ENCODE measurements around the gene KRT33A. TPM values are rescaled to one million over a fixed set of nuclear protein-coding genes. Genes with fewer than 3 reads are reported as not detected.
A peak's percentile ranks its signal among the peaks of the same experiment; 100 is the strongest.
"Not testable (repeated sequence)": the region's sequence is repeated elsewhere in the genome, so short reads cannot be mapped to it uniquely, and the experiment has no call there.

The KRT33A gene
- polyA plus RNA-seq, 6 donors from 2014 or later = not detected

DNA sequence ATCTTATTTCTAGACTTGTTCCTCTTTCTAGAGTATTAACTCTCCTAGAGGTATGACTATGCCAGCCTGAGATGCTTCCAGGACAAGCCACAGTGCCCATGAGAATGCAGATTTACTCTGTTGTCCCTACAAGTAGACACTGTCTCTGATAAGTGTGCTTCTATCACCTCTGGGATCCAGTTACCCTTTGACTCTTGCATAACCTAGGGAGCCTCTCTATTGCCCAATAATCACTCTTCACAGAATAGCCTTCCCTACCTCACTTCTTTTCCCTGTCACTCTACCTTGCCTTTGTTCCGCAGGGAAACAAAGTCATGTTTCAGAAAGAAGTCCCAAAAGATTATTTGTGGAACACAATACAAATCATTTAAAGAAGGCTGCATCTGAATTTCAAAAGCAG, 33.1 kb upstream of the KRT33A start:
- no peak for ATAC-seq (ENCODE audit: low read depth in 2 of 2)
- Mint-ChIP-seq H3K4me3 (no peak overlapping the region), H3K9me3 (peaks cover 10 to 32% (median 20%) of the 10 kb centered on the region in 7 donors), H3K27me3 (peaks cover 23 to 53% (median 38%) of the 10 kb centered on the region in 3 donors), H3K27ac (peak overlapping the region in 1 of 6 donors; percentile 6), H3K36me3 (peaks cover 5 to 19% of the 10 kb centered on the region in 2 donors), H3K4me1 (no peaks in the 10 kb centered on the region)
- no peak for DNase-seq

DNA sequence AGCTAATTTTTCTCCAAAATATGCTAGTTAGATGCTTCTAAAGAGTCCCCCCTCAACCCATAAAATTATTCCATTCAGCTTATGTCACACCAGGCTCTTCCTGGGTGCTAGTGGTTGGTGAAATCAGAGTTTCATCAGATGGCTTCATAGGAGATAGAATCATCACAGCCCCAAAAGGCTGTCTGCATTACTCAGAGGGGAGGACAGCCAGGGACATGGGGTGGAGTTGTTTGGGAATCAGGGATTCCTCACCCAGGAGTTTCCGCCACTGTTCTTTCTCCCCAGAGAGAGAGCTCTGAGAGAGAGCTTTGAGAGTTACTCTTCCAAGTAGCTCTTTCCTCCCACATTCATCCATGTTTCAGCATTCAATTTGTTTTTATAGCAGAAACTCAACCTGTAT, 31.8 kb upstream of the KRT33A start:
- no peak for DNase-seq
- Mint-ChIP-seq H3K4me3 (no peak overlapping the region), H3K9me3 (peaks cover 8 to 21% (median 12%) of the 10 kb centered on the region in 7 donors), H3K27me3 (peaks cover 23 to 49% (median 33%) of the 10 kb centered on the region in 3 donors), H3K36me3 (peaks cover 5 to 13% of the 10 kb centered on the region in 2 donors), H3K27ac (no peak overlapping the region), H3K4me1 (no peaks in the 10 kb centered on the region)
- ATAC-seq (ENCODE audit: low read depth in 2 of 2) = no peak

DNA sequence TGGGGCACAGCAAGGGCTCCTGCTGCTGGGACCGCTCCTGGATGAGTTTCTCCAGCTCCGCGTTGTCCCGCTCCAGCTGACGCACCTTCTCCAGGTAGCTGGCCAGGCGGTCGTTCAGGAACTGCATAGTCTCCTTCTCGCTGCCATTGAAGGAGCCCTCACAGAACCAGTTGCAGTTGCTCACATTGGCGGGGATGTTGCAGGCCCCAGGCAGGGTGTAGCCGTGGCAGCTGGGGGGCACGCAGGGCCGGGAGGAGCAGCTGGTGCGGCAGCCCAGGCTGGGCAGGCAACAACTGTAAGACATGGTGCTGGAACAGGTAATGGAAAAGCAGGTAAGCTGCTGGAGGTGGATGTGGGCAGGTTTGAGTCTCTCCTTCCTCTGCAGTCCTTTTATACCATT, 31.3 kb upstream of the KRT33A start, which contains the start of gene KRT34:
KRT34 (minus strand) TSS at position 364 of the 400 bp plus-strand sequence; CDS start at position 304, 60 bp downstream.
- H3K27ac Mint-ChIP-seq; H3K4me1 Mint-ChIP-seq; DNase-seq; ATAC-seq (ENCODE audit: low read depth in 2 of 2); H3K36me3 Mint-ChIP-seq; H3K4me3 Mint-ChIP-seq: not testable (repeated sequence)
- peaks cover 6 to 16% (median 8%) of the 10 kb centered on the region in 7 donors for H3K9me3 Mint-ChIP-seq
- peaks cover 23 to 53% (median 37%) of the 10 kb centered on the region in 3 donors for H3K27me3 Mint-ChIP-seq

DNA sequence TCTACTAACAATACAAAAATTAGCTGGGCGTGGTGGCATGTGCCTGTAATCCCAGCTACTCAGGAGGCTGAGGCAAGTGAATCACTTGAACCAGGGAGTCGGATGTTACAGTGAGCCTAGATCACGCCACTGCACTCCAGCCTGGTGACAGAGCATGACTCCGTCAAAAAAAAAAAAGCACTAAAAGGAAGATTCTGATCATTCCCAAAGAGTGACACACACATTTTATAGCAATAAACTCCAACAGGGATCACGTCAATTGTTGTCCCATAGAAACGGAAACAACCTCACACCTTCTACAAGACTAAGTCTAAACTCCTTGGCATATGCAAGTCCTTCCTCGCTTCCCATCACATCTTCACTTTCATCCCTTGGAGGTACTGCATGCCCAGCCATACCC, 29.5 kb upstream of the KRT33A start:
- not testable (repeated sequence) for DNase-seq; ATAC-seq (ENCODE audit: low read depth in 2 of 2)

DNA sequence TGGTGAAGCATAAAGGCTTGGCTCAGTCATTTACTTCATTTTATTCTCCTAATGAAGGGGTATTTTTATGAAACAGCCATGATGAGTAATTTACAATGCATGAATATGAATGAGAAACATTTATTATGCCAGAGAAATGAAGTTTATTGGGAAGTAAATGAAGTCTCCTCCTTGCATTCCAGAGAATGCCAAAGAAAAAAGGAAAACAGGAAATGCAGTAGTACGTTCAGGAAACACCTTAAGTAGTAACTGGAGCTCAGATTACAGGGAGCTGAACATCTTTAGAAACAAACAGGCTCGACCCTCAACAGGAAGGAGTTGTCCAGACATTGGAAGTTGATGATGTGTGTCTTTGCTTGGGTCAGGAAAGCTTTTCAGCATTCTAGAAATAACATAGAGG, 26.9 kb upstream of the KRT33A start:
- Mint-ChIP-seq H3K4me1 (no peaks in the 10 kb centered on the region), H3K36me3 (no peaks in the 10 kb centered on the region), H3K27ac (no peak overlapping the region), H3K4me3 (no peak overlapping the region), H3K27me3 (peaks cover 39 to 55% (median 49%) of the 10 kb centered on the region in 3 donors), H3K9me3 (peaks cover 0 to 10% (median 6%) of the 10 kb centered on the region in 7 donors)
- no peak for ATAC-seq (ENCODE audit: low read depth in 2 of 2)
- DNase-seq = no peak

More for the DNA sequence above, 29.5 kb upstream of the KRT33A start:
- H3K9me3 Mint-ChIP-seq, H3K4me1 Mint-ChIP-seq, H3K27ac Mint-ChIP-seq, H3K4me3 Mint-ChIP-seq, H3K36me3 Mint-ChIP-seq: not testable (repeated sequence)
- H3K27me3 Mint-ChIP-seq = peaks cover 31 to 57% (median 53%) of the 10 kb centered on the region in 3 donors

DNA sequence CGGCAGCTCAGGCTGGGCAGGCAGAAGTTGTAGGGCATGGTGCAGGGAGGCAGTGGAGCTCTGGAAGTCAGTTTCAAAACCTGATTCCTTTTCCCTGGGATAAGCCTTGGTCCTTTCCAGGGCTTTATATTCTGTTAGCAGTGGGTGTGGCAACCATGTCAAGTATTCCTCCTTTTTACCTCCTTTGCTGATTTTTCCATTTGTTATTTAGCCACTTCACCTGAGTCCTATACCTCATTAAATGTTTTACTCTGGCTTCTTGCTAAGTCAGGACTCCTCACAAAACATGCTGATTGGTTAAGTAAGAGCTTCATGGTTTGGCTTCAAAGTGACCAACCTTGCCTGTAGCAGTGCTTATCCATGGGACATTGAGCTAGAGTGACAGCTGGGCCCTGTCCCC, 19.1 kb upstream of the KRT33A start, which contains the start of gene KRT33B:
KRT33B (minus strand) TSS at position 101 of the 400 bp plus-strand sequence; CDS start at position 38, 63 bp downstream.
- Mint-ChIP-seq H3K4me3 (no peak within 1 kb of the TSS), H3K27ac (peak within 1 kb of the TSS in 2 of 6 donors; percentile 8 to 28), H3K27me3 (peaks cover 23 to 35% (median 33%) of the 10 kb centered on the region in 3 donors), H3K9me3 (peaks cover 0 to 6% (median 4%) of the 10 kb centered on the region in 7 donors), H3K4me1 (no peaks in the 10 kb centered on the region), H3K36me3 (no peaks in the 10 kb centered on the region)
- no peak for DNase-seq
- no peak for ATAC-seq (ENCODE audit: low read depth in 2 of 2)

DNA sequence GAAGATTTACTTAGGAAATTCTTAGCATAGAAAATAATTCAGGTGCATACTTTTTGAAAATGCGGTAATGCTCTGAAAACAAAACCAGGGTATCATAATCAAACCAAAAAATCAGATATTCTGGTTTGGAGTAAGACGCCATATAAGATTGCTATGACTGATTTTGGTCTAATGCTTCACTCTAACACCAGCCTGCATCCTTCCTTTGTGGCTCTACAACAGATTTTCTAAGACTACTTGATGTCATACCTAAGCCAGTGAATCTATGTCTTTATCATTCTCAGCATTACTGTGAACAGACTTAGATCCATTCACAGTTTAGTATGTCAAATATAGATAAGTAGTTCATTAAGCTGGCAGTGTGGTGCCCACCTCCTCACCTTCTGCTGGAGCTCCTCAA, 18.4 kb upstream of the KRT33A start:
- no peak overlapping the region for H3K4me3 Mint-ChIP-seq
- no peak for DNase-seq
- no peak for ATAC-seq (ENCODE audit: low read depth in 2 of 2)
- H3K4me1 Mint-ChIP-seq = no peaks in the 10 kb centered on the region
- H3K27me3 Mint-ChIP-seq = peaks cover 17 to 28% (median 26%) of the 10 kb centered on the region in 3 donors
- H3K36me3 Mint-ChIP-seq = no peaks in the 10 kb centered on the region
- H3K27ac Mint-ChIP-seq = peak overlapping the region in 1 of 6 donors; percentile 8
- H3K9me3 Mint-ChIP-seq = peaks cover 0 to under 1% (median 0%) of the 10 kb centered on the region in 7 donors

DNA sequence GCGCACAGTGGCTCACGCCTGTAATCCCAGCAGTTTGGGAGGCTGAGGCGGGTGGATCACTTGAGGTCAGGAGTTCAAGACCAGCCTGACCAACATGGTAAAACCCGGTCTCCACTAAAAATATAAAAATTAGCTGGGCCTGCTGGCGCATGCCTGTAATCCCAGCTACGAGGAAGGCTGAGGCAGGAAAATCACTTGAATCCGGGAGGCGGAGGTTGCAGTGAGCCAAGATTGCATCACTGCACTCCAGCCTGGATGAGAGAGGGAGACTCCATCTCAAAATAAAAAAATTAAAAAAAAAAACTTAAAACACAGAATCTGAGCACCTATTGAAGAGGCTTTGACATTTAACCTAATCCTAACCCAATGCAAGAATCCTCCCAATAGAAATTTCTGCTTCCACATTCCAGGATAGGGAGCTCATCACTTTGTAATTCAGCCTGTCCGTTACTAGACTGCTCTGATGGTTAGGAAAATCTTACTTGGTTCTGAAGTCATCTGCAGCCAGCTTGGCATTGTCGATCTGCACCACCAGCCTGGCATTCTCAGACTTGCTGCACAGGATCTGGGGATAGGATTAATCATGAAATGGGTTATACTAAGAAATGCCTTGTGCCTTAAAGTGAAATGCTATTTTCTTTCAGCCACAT, 16.9 kb upstream of the KRT33A start:
- H3K27me3 Mint-ChIP-seq = peaks cover 11 to 28% (median 23%) of the 10 kb centered on the region in 3 donors
- no peak for DNase-seq
- ATAC-seq (ENCODE audit: low read depth in 2 of 2) = no peak
- H3K4me3 Mint-ChIP-seq = no peak overlapping the region
- H3K9me3 Mint-ChIP-seq = no peaks in the 10 kb centered on the region
- H3K36me3 Mint-ChIP-seq = no peaks in the 10 kb centered on the region
- H3K4me1 Mint-ChIP-seq = no peaks in the 10 kb centered on the region
- no peak overlapping the region for H3K27ac Mint-ChIP-seq

DNA sequence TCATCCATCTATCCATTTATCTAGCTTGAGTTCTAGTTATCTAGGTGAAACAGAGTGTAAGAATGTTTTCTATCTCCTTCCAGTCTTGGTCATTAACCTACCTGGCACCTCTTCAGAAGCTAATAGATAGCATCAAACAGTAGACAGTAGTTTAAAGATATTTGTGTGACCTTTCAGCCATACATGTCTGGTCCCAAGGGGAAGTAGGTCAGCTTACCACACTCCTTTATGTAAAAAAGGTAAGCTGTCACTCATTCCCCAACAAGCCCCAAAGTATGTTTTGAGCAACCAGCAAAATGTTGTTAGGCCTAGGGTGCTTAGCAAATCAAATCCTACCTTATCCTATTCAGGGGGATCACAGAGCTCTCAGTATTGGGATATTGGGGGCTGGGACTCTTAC, 15.4 kb upstream of the KRT33A start:
- Mint-ChIP-seq H3K4me1 (no peaks in the 10 kb centered on the region), H3K4me3 (no peak overlapping the region), H3K27ac (no peak overlapping the region), H3K9me3 (peaks cover 0 to 9% (median 0%) of the 10 kb centered on the region in 7 donors), H3K27me3 (peaks cover 6 to 38% (median 23%) of the 10 kb centered on the region in 3 donors), H3K36me3 (no peaks in the 10 kb centered on the region)
- DNase-seq = no peak
- ATAC-seq (ENCODE audit: low read depth in 2 of 2) = no peak

DNA sequence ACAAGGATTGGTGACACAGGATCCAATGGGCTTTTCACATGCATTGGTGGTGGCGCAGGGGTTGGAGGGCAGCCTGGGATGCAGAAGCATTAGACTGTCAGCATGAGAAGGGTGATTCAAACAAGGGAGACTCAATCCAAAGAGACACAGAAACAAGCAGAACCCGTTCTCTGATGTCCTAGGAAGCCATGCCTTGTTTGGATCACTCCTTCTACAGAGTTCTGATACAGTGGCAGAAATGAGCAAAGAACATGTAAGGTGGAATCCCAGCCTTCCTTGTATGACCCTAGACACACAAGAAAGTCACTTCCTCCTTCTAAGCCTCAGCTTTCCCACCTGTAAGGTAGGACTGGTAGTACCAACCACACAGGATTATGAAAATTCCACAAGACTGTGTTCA, 13.3 kb upstream of the KRT33A start:
- Mint-ChIP-seq H3K27ac (no peak overlapping the region), H3K27me3 (peaks cover 8 to 34% (median 10%) of the 10 kb centered on the region in 3 donors)
- no peak for ATAC-seq (ENCODE audit: low read depth in 2 of 2)

DNA sequence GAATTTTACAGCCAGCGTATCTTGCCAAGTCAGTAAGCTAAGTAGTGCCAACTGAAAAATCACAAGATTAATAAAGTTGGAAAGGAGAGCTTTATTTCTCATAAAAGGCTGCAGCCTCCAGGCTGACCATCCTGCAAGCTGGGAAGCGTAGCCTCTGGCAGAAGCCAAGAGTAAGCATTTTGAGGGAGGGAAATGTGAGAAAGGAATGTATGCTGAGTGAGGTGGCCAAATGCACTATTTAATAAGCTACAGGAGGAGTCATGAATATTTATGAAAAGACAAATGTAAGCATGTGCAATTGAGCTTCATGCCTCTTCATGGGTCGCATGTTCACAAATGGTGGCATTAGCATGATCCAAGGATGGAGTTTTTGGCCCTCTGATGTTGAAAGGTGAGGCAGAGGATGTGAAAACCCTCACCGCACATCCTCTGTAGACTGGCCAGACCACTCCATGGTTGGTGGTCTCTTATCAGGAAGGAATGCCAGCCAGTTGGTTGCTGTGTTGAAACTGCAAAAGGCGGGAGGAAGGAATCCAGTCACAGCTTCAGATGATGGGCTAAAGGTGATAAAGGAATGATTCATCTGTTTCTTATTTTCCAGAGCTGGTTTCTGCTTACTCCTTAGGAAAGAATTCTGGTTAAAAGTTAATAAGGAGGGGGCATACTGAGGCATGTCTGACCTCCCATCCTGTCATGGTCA, 9.8 kb upstream of the KRT33A start:
- peak overlapping the region in 1 of 6 donors; percentile 12 for H3K27ac Mint-ChIP-seq
- H3K4me1 Mint-ChIP-seq = no peaks in the 10 kb centered on the region
- peaks cover 15 to 44% (median 16%) of the 10 kb centered on the region in 3 donors for H3K27me3 Mint-ChIP-seq
- no peak for ATAC-seq (ENCODE audit: low read depth in 2 of 2)
- H3K9me3 Mint-ChIP-seq = peaks cover 0 to 30% (median 11%) of the 10 kb centered on the region in 7 donors
- peaks cover 0 to 4% of the 10 kb centered on the region in 2 donors for H3K36me3 Mint-ChIP-seq
- H3K4me3 Mint-ChIP-seq = no peak overlapping the region
- DNase-seq = no peak

More for the DNA sequence above, 13.3 kb upstream of the KRT33A start:
- DNase-seq = no peak
- no peaks in the 10 kb centered on the region for H3K36me3 Mint-ChIP-seq
- H3K9me3 Mint-ChIP-seq = peaks cover 0 to 22% (median 9%) of the 10 kb centered on the region in 7 donors
- H3K4me3 Mint-ChIP-seq = peak overlapping the region in 1 of 8 donors; percentile 48
- no peaks in the 10 kb centered on the region for H3K4me1 Mint-ChIP-seq

DNA sequence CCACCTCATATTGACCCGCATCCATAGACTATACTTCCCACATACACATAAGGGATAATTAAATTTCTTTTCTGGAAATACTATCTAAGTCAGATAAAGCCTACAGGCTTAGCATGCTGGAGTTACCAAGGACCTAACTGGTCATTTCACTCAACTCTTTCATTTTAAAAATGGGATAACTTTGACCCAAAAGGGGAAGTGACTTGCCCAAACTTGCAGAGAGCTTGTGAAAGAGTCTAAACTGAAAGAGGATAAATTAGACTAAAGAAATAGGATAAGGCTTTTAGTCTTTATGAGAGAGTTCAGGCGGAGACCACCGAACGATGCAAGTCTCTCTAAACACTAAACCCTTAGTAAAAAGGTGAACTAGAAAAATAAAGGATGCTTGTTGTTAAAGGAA, 3.9 kb upstream of the KRT33A start:
- Mint-ChIP-seq H3K27ac (no peak overlapping the region), H3K27me3 (peaks cover 28 to 56% (median 42%) of the 10 kb centered on the region in 3 donors), H3K4me1 (no peaks in the 10 kb centered on the region), H3K4me3 (no peak overlapping the region), H3K9me3 (peaks cover 0 to 8% (median 4%) of the 10 kb centered on the region in 7 donors), H3K36me3 (peaks cover 4 to 8% of the 10 kb centered on the region in 2 donors)
- ATAC-seq (ENCODE audit: low read depth in 2 of 2) (no peak), DNase-seq (no peak)

DNA sequence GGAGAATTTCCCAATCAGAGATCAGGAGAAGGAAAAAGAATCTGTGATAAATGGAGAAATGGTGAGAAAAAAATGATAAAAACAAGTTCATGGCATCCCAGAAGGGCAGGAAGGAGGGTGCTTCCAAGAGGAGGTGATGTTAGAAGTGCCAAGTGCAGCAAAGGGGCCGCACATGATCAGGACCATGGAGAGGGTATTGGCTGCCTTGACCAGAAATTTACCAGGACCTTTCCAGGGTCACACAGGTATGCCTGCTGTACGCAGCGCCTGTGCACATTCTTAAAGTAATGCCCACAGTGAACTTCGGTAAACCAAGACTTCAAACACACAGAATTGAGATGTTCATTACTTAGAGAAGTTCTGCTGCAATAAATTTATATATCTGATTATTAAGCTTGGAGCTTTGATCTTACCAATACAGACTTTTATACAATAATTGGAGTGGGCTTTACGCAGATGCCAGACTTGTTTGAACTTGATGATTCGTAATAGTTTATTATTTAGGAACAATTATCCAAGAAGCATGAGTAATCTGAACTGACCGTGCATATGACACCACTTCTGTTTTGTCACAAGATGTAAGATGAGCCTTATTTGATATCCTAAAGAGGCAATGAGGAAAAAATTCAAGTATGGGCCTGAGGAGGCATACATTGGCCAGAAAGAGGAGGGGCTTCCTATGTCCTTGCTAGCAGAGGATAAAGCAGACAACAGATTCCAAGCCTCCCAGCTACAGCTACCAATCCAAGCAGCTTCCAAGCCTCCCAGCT, 2.2 kb upstream of the KRT33A start:
- DNase-seq = no peak
- H3K27me3 Mint-ChIP-seq = peaks cover 27 to 50% (median 46%) of the 10 kb centered on the region in 3 donors
- H3K36me3 Mint-ChIP-seq = peaks cover 4 to 8% of the 10 kb centered on the region in 2 donors
- H3K9me3 Mint-ChIP-seq = peaks cover 0 to 8% (median 3%) of the 10 kb centered on the region in 7 donors
- no peaks in the 10 kb centered on the region for H3K4me1 Mint-ChIP-seq
- ATAC-seq (ENCODE audit: low read depth in 2 of 2) = no peak
- H3K27ac Mint-ChIP-seq = no peak overlapping the region
- no peak overlapping the region for H3K4me3 Mint-ChIP-seq
